DMS53 treated with DMSO at 0.1 percent for 48 hours (cell line): Measurements from ENCODE around the gene CIB4.
A peak's percentile ranks its signal among the peaks of the same experiment; 100 is the strongest.

ENCODE experiments used
- DNase-seq: peaks from one replicate; lab custom pipeline; 2025; ENCODE audit not compliant: unreplicated experiment; lab: John Stamatoyannopoulos, UW

Gene CIB4

GRCh38 chr2:26609205-26609631, 31.9 kb downstream of the CIB4 start:
- no peak for DNase-seq

GRCh38 chr2:26608557-26608956, 32.6 kb downstream of the CIB4 start:
- DNase-seq = no peak

- no peak for DNase-seq
These were observed 33.5 kb downstream of the CIB4 start for GRCh38 chr2:26607698-26608097.

GRCh38 chr2:26606847-26607190, 34.3 kb downstream of the CIB4 start:
- DNase-seq = peak; percentile 25

GRCh38 chr2:26605999-26606846, 34.9 kb downstream of the CIB4 start:
- DNase-seq = no peak

GRCh38 chr2:26605195-26605998, 35.8 kb downstream of the CIB4 start:
- DNase-seq = peak; percentile 32

GRCh38 chr2:26602575-26602974, 38.6 kb downstream of the CIB4 start:
- DNase-seq = no peak

GRCh38 chr2:26599387-26599786, 41.8 kb downstream of the CIB4 start:
- no peak for DNase-seq

- DNase-seq = no peak
These were observed 42.2 kb downstream of the CIB4 start for GRCh38 chr2:26598996-26599373.

- no peak for DNase-seq
These were observed 42.7 kb downstream of the CIB4 start for GRCh38 chr2:26598336-26598995.

- no peak for DNase-seq
These were observed 44.0 kb downstream of the CIB4 start for GRCh38 chr2:26597197-26597596.

- no peak for DNase-seq
These were observed 46.0 kb downstream of the CIB4 start for GRCh38 chr2:26595146-26595545.

GRCh38 chr2:26591619-26592505, 49.3 kb downstream of the CIB4 start:
- no peak for DNase-seq

GRCh38 chr2:26590980-26591618, 50.1 kb downstream of the CIB4 start:
- no peak for DNase-seq

GRCh38 chr2:26590508-26590907, 50.7 kb downstream of the CIB4 start:
- no peak for DNase-seq

GRCh38 chr2:26588576-26588975, 52.6 kb downstream of the CIB4 start:
- DNase-seq = no peak

- no peak for DNase-seq
These were observed 53.2 kb downstream of the CIB4 start for GRCh38 chr2:26587994-26588393.

GRCh38 chr2:26585966-26586365, 55.2 kb downstream of the CIB4 start:
- no peak for DNase-seq

- DNase-seq = no peak
These were observed 56.1 kb downstream of the CIB4 start for GRCh38 chr2:26585100-26585499.

- DNase-seq = no peak
These were observed 56.5 kb downstream of the CIB4 start for GRCh38 chr2:26584656-26585055.
